Measurements from ENCODE around the gene GSG1.

The GSG1 gene

DNA sequence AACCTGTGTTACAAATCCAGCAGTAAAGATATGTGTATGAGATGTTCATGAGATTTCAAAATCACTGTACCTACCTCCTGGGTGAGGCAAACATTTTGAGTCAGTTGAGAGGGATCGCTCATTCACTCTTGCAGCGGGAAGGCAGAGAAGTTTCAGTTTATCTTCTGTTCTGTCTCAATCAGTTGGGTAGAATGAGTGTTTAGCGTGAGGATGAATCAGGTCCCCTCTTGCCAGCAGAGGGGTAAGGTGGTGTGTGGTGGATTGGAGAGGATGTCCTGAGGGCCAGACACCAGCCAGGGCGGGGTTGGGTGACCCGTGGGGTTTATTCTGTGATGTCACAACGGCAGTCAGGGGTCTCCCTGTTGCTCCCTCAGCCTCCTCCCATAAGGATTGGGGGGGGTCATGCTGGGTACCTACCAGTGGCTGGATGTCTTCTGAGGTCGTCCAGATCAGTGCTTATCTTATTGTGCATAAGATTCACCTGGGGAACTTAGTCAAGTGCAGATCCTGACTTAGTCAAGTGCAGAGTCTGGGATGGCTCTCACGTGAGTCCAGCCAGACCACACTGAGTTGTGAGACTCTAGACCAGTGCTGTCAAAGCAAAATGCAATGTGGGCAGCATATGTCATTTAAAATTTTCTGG, at the start of gene GSG1:
Gene GSG1 (minus strand): TSS at position 277 of the 643 bp plus-strand sequence. CDS start 155 bp downstream, at position 122.
- no peak for DNase-seq (ENCODE audit: low read depth, low spot score)

DNA sequence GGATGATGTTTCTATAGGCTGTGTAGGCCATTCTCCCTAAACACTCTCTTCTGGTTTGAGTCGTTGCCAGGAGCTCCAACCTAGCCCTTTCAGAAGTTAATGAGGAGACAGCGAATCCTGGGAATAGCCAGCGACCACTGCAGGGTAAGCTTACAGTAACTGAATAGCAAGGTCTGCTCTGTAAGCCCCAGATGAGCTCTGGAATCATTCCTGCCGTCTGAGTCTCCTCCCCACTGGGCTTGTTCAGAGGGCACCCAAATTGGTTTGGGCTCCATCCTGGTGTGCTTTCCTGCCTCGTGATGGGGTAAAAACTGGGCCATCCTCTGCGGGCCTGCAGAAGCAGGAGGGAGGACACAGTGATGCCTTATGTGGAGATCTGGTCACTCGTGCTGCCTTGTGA, 49.7 kb upstream of the GSG1 start:
- no peak for DNase-seq (ENCODE audit: low read depth, low spot score)

DNA sequence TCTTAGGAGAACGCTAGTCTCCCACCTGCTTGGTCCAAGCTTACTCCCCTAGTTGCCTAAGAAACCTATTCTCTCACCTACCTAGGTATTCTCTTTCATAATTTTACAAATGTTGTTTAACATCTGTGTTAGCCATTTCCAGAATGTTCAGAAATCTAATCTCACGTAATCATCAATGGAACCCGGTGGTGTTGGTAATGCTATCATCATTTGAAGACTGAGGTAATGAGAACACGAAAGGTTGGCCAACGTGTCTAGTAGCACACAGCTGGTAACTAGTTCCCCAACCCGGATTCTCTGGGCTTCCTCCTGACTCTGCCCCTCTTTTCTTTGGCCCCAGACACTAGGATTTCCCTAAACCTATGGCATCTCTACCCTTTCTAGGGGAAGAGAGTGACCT, 49.3 kb upstream of the GSG1 start:
- no peak for DNase-seq (ENCODE audit: low read depth, low spot score)

DNA sequence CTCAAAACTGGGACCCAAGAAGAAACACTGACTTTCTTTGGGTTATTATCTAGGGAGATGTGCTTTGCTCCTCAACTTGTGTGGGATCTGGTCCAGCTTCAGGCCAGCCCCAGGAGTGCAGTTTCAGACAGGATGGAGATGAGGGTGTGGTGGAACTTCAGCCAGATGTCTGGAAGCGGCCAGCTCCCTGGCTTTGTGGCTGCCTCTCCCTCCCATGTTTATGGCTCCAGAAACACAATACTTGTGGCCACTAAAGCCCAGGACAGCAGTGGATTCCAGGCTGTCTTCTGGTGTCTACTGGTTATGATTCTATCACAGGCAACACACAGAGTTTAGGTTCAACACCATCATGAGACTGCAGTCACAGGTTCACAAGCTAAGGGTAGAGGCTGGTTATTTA, 48.8 kb upstream of the GSG1 start:
- DNase-seq (ENCODE audit: low read depth, low spot score): no peak

DNA sequence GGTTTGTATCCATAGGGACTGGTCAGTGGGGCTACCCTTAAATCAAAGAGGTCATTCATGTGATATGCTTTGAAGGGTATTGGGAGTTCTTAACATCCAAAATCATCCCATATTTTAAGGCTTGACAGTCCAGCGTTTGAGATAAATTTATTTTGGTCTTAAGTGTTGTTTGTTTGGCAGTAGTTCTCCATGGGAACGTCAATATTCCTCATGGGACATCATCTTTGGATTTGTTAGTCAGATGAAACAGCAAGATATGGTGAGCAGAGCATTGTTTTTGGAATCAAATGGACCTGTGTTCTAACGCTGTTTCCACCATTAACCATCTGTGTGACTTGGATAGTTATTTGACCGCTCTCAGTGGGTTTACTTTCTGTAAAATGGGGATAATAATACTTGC, 45.9 kb upstream of the GSG1 start:
- no peak for DNase-seq (ENCODE audit: low read depth, low spot score)

DNA sequence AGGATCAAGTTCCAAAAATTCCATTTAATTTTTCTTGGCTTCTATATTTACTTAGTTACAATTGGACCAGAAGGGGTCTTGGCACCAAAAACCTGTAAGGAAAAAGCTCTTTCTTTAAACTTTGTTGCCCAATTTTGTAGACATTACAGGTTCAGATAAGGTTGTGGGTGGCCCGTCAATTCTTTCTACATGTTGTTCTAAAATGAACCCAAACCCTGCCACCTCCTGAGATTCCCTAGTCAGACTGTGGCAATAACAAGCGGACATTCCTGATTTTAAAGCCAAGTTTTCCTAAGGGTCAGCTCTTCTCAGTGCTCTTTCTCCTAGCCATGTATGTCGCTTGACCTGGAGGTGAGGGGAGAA, 45.0 kb upstream of the GSG1 start:
- no peak for DNase-seq (ENCODE audit: low read depth, low spot score)

DNA sequence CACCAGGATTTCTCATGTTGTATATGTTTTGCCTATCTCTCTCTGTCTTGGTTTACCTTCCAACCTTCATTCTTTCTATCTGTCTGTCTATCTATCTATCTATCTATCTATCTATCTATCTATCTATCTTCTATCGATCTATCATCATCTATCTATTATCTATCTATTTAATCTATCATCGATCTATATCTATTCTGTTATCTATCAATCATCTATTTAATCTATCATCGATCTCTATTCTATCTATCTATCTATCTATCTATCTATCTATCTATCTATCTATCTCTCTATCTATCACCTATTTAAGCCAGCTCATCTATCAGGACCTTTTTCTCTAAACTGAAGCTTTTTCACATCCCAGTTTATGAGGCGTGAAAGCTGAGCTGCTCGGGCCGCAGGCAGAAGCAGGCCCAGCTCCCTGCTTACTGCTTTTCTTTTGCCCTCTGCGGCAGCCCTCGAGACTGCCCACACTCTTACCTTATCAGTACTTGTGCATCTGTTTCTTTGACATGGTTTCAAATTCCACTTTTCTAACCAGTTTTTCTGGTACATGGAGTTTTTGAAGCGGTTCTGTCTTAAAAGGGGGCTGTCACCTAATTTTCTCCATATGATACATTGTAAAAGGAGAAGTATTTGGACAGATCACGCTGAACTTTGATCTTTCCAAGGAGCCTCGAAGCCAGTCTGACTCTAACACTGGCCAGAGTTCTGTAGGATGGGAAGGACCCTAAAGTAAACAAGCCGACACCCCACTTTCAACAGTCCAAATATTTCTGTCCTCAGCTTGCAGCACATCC, 44.4 kb upstream of the GSG1 start:
- DNase-seq (ENCODE audit: low read depth, low spot score): no peak

DNA sequence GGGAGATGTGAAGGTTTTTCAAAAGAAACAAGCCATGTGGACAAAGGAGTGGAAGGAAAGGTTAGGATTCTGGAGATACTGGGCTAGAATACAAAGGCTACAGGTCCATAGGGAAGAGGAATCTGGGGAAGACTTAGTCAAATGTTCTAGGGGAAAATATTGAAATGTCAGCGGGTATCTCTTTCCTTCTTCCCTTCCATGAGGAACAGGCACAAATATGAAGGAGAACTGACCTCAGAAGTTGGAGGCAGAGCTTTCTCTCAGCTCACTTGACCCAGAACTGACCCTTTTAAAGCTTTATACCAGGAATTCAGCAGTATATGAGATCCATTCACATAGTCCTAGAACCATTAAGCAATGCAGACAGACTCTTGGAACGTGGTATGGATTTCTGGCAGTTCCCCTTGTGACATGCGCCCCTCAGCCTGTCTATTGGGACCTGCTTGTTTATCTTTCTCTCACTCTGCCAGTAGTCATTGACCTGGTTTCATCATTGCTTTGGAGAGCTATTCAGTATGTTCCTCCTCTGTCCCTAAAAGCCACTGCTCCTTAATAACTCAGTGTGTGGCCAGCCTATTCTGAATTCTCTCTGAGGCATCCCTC, 43.0 kb upstream of the GSG1 start:
- no peak for DNase-seq (ENCODE audit: low read depth, low spot score)

DNA sequence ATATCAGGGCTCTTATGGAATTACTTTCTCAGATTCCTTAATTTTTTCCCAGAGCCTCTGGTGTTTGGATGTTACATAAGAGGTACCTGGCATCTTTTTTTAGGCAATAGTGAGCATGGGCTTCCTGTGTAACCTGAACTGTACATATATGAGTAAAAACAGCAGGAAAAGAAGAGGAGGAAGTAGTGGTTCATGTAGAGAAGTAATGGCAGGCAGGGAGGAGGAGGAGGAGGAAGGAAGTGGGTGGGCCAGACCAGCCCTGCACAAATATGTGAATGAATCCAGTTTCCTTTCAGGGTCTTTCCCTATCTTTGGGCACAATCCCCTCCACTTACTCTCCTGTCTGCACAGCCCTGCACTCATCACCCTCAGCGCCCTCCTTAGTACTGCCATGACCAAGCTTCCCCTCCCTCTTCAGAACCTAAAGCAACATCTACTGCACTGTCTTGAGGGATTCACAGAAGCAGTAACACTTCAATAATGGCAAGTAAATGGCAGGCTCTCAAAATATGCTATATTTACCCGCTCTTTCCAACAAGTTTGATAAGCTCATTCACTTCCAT, 40.9 kb upstream of the GSG1 start:
- no peak for DNase-seq (ENCODE audit: low read depth, low spot score)

DNA sequence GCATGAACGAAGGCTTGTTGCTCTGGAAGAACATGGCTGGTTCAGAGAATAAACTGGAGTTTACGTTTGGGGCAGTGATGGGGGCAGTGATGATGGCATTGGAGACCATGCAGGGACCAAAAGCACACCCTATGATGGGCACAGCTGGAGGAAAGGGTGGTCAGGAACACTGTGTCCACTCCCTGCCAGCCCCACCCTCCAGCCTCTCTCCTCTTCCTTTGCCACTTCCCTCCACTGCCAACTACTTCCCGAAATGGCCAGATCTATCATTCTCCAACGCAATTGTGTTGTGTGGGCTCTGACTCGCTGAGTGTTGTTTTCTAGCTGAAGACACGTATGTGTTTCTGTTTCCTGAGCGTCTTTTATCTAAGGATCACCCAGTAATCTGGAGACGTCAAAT, 39.3 kb upstream of the GSG1 start:
- no peak for DNase-seq (ENCODE audit: low read depth, low spot score)

DNA sequence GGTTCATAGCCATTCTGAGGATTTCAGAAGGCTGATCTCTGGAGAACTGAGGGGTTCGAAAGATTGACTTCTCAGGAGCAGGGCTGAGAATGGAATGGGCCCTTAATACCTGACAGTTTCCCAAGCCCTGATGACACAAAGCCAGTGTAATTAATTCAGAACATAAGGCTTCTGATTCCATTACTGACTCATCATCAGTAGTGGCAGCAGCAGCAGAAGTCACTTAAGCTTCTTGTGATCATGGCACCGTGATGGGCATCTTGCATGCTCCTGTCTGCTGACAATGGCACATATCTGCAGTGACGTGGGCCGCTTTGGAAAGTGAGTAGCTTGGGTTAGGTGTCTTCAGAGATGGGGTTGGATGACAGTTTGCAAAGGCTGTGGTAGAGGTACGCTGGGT, 38.2 kb upstream of the GSG1 start:
- no peak for DNase-seq (ENCODE audit: low read depth, low spot score)

DNA sequence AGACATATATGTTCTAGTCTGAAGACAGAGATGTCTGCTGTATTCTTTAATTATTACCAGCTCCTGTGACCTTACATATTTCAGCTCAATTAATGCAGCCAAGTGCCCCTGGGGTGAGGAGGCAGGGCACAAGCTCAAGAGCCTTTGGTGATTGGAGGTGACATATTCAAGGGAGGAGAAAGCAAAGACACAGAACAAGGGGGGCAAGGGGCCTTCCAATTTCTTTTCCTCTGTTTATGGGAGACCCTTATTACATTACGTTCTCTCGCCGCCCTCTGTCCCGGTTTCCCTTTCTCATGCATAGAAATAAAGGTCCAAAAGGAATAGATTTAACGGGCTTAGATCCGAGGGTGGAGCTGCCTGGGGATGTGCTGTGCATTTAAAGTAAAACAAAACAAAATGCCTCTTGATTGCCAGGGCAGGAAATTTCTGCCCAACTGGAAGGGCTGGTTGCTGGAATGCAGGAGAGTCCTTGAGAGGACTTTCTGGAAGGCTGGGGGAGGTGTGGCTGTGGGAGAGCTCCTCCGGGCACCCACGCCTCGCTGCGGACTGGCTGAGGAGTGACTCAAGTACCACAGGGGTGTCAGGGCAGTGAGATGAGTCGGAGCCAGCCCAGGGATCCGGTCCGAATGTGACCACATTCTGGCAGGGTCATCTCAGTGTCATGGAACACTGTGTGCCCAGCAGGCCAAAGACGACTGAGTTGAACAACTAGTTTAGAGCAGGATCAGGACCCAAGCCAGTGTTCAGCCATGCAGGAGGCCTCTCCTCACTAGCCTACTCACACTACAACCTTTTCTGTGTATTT, 32.1 kb upstream of the GSG1 start:
- DNase-seq (ENCODE audit: low read depth, low spot score): no peak

DNA sequence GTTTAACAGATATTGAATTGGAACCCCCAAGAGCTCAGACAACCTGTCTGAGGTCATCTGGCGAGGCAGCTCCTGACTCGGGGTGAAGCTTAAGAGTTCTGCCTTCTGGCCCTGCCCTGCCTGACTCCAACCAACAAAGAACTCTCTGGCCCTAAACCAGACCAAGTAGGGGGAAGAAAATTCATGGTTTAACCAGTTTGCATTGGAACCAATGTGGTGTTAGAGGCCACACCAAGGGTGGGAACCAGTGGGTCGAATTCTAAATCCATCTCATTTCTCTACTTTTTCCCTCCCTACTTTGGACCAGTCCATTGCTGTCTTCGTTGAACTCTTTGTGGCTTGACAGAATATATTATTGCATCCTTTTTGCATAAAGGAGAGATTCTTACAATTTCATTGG, 30.4 kb upstream of the GSG1 start:
- no peak for DNase-seq (ENCODE audit: low read depth, low spot score)

DNA sequence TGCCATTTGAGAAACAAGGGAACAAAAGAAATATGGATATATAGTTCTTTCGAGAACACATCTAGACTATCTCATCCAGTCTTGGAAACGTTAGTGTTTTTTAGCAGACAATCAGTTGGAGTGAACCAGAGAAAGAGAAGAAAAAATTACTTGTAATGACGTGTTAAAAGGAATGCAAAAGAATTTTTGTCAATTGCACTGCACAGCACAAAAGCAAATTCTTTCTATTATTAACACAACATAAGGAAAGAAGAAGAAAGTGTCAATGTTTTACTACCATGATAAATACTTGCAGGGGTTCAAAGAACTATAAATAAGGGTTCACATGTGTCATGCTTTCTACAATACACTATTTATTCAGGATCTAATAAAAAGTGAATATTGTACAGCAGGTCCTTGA, 27.5 kb upstream of the GSG1 start:
- no peak for DNase-seq (ENCODE audit: low read depth, low spot score)

DNA sequence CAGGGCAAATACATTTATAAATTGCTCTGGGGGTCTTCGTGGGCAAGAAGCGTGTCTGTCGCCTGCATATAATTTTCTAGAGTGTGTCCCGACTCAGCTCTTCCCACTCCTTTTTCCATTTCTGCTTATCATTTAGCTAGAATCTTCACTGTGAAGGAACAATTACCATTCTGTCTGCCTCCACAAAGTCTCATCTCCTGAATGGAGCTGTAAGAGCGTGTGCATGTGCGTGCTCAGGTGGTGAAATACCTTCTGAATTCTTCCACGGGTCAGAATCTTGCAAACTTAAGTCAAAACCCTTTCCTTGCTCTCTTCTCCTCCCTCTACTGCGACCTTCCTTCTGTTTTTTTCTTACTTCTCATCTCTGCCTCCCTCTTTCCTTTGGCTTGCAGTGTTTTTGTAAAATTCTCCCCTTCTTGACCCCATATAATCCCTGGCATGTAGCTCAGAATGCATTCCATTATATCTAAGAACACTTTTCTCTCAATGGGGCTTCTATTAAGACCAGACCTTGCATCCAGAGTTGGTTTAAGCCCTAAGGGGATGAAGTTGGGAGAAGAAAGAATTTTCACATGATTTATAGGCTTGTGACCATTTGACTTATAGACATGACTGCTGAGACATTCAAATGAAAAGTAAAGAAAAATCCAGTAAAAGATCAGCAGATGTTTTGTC, 25.0 kb upstream of the GSG1 start:
- no peak for DNase-seq (ENCODE audit: low read depth, low spot score)

DNA sequence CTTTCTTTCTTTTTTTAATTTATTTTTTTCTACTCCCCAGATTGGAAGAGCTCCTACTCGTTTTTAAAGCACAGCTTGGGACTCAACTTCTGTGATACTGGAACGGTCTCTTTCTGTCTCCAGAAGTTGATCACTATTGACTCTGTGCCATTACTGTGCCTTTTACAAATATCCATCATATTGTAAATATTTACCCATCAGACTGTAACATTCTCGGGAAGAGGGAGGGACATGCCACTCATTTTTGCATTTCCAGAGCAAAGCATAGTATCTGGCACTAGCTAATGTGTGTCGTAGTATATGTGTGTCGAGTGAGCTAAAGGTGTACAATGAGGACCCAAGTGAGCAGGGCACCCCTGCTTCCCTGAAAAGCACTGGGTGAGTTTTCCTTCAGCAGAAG, 24.0 kb upstream of the GSG1 start:
- DNase-seq (ENCODE audit: low read depth, low spot score): no peak

DNA sequence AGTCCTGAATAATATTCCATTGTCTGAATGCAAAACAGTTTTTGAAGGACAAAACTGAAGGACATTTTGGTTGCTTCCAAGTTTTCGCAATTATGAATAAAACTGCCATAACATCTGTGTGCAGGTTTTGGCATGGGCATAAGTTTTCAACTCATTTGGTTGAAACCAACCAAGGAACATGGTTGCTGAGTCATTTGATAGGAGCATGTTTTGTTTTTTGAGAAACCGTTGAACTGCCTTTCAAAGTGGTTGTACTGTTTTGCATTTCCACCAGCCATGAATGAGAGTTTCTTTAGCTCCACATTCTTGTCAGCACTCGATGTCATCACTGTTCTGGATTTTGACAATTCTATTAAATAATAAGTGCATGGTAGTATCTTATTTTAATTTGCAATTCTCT, 23.0 kb upstream of the GSG1 start:
- no peak for DNase-seq (ENCODE audit: low read depth, low spot score)

DNA sequence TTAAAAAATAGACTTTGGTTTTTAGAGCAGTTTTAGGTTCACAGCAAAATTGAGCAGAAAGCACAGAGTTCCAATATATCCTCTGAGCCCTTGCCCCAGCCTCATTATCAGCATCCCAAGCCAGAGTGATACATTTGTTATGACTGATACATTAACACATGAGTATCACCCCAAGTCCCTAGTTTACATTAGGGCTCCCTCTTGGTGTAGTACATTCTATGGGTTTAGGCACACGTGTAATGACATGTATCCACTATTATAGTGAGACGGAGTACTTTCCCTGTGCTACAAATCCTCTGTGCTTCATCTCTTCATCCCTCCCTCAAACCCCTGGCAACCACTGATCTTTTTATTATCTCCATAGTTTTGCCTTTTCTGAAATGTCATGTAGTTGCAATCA, 22.5 kb upstream of the GSG1 start:
- DNase-seq (ENCODE audit: low read depth, low spot score): no peak

DNA sequence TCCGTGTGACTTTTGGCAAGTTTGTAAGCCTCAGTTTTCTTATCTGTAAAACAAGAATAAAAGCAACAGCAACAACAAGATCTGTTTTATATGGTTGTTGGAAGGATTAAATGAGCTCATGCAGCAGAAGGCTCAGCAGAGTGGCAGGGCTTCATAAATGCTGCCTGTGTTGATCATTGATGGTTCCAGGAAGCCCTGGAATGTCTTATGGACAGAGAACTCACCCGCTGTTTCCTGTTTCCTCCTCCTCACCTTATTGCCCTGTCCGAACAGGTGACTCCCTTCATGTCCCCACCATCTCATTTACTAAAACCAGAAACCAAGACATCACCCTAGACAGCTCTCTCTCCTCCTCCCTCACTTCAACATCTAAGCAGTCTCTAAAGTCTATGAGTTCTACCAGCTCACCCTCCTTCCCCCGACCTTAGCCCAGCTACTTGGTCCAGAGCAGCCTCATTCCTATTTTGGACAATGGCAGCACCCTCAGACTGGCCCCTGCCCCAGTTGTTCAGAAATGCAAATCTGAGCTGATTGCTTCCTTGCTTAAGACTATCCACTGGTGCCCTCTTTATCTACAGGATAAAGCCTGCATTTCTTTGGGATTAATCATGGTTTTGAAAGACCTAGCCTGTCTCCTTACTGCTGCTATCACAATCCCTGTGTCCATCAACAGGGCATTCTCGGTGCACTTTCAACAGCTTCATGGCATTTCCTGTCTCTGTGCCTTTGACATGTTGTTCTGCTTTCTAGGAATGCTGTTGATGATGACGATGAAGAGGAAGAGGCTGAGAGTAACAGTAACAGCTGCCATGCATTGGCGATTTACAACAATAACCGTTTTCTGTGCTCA, 21.4 kb upstream of the GSG1 start:
- DNase-seq (ENCODE audit: low read depth, low spot score): no peak

DNA sequence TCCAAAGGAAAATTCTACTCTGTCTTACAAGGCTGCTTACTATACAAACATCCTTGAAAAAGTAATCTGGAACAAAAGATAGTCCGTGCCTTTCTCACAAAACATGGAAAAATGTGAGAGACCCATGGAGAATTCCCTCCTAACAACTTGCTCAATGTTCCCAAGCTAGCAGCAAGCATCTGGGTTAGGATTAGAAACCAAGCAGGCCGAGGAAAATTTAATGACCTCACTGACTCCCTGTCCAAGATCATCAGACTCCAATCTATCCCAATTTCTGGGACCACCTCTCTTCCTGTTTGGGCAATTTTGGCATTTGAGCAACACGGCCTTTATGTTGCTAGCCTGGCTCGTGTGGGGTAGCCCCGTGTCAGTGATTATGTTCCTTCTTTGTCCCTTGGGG, 18.1 kb upstream of the GSG1 start:
- no peak for DNase-seq (ENCODE audit: low read depth, low spot score)

DNA sequence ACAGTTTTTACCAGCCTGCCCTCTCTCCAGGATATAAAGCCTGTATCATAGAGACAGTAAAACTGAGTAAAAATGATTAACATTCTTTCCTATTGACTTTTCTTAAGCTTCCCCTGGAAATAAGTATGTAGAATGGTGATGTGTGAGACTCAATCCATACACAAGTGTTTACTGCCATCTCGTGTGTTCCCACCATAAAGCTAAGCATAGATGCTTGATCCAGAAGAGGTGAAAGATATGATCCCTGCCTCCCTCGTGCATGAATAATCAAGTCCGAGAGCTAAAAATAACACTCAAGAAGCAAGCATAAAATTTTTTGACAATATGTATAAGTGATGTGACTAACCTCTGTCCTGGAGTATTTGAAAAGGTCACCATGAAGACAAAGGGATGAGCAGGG, 16.9 kb upstream of the GSG1 start:
- no peak for DNase-seq (ENCODE audit: low read depth, low spot score)

Data from activated naive CD8-positive, alpha-beta T cell treated with anti-CD3 and anti-CD28 coated beads, Interleukin-2, amount 50 U/mL, for 16 hours (primary cell).